HG03139 (cell line): Measurements from ENCODE around the gene SPATS2.

Experiments
- ATAC-seq: cut with Tn5 transposase; IDR thresholded peaks from one replicate; pipeline ENCODE4 v1.9.1; 2021; ENCODE audit not compliant: unreplicated experiment

SPATS2 gene

GRCh38 chr12:49552014-49552413 is 184.8 kb downstream of the SPATS2 start:
- ATAC-seq = no peak

GRCh38 chr12:49552425-49552824 is 185.2 kb downstream of the SPATS2 start:
- ATAC-seq = no peak

GRCh38 chr12:49552899-49553298 is 185.6 kb downstream of the SPATS2 start:
- ATAC-seq = no peak

- no peak for ATAC-seq
Observed at GRCh38 chr12:49553512-49554088, 186.3 kb downstream of the SPATS2 start.

GRCh38 chr12:49554266-49554665 is 187.0 kb downstream of the SPATS2 start:
- no peak for ATAC-seq

- no peak for ATAC-seq
Observed at GRCh38 chr12:49555631-49556390, 188.5 kb downstream of the SPATS2 start.

- no peak for ATAC-seq
Observed at GRCh38 chr12:49556391-49557186, 189.3 kb downstream of the SPATS2 start.

- ATAC-seq = no peak
Observed at GRCh38 chr12:49557187-49557916, 190.1 kb downstream of the SPATS2 start.

GRCh38 chr12:49557917-49558215 is 190.6 kb downstream of the SPATS2 start:
- ATAC-seq = no peak

GRCh38 chr12:49558526-49558925 is 191.3 kb downstream of the SPATS2 start:
- ATAC-seq = no peak

- ATAC-seq = no peak
Observed at GRCh38 chr12:49559011-49559675, 191.9 kb downstream of the SPATS2 start.

GRCh38 chr12:49560695-49561094 is 193.4 kb downstream of the SPATS2 start:
- ATAC-seq = no peak

- no peak for ATAC-seq
Observed at GRCh38 chr12:49562233-49562632, 195.0 kb downstream of the SPATS2 start.

- no peak for ATAC-seq
Observed at GRCh38 chr12:49562831-49563230, 195.6 kb downstream of the SPATS2 start.

- ATAC-seq = no peak
Observed at GRCh38 chr12:49563951-49564685, 196.9 kb downstream of the SPATS2 start.

- ATAC-seq = no peak
Observed at GRCh38 chr12:49564686-49565405, 197.6 kb downstream of the SPATS2 start.

GRCh38 chr12:49565406-49566265 is 198.4 kb downstream of the SPATS2 start:
- ATAC-seq = no peak

GRCh38 chr12:49566361-49566760 is 199.1 kb downstream of the SPATS2 start:
- no peak for ATAC-seq

- ATAC-seq = no peak
Observed at GRCh38 chr12:49567302-49567610, 200.0 kb downstream of the SPATS2 start.
